Stimulated activated CD8-positive, alpha-beta memory T cell treated with anti-CD3 and anti-CD28 coated beads, Interleukin-7, amount 100 ng/mL, for 1 hour (primary cell): Measurements from ENCODE around the gene TUBGCP6.
"Not testable (repeated sequence)": the region's sequence is repeated elsewhere in the genome, so short reads cannot be mapped to it uniquely, and the experiment has no call there.

ENCODE experiments used
- DNase-seq, 2 donors: peaks; one replicate each; pipeline ENCODE4 v3.0.0-alpha.2; 2020; ENCODE audit warnings: low read depth in 2 of 2

Gene TUBGCP6

GRCh38 chr22:50169774-50170341 lies 75.0 kb downstream of the TUBGCP6 start:
- DNase-seq, result no peak

GRCh38 chr22:50169181-50169759 lies 75.6 kb downstream of the TUBGCP6 start:
- no peak for DNase-seq

GRCh38 chr22:50168490-50169180 lies 76.2 kb downstream of the TUBGCP6 start:
- not testable (repeated sequence) for DNase-seq

GRCh38 chr22:50167689-50168489 lies 76.9 kb downstream of the TUBGCP6 start:
- no peak for DNase-seq
